ENCODE measurements around the gene ABI3.

Gene ABI3

GRCh38 chr17:49198211-49198610 lies 12.3 kb upstream of the ABI3 start:
- TF ChIP-seq CTCF (IDR thresholded peaks at IDR 0.05) (no peak), ZFX (IDR thresholded peaks at IDR 0.05; ENCODE audit: borderline replicate concordance) (no peak)
- no peak overlapping the region for H3K27ac ChIP-seq

- TF ChIP-seq CTCF (IDR thresholded peaks at IDR 0.05) = no peak
- no peak for TF ChIP-seq ZFX (IDR thresholded peaks at IDR 0.05; ENCODE audit: borderline replicate concordance)
- no peak overlapping the region for H3K27ac ChIP-seq
These were observed 10.0 kb upstream of the ABI3 start for GRCh38 chr17:49200423-49201083.

GRCh38 chr17:49201481-49201927 lies 9.0 kb upstream of the ABI3 start:
- TF ChIP-seq CTCF (IDR thresholded peaks at IDR 0.05) (no peak), ZFX (IDR thresholded peaks at IDR 0.05; ENCODE audit: borderline replicate concordance) (no peak)

GRCh38 chr17:49203796-49204195 lies 6.7 kb upstream of the ABI3 start:
- TF ChIP-seq CTCF (IDR thresholded peaks at IDR 0.05) = no peak
- TF ChIP-seq ZFX (IDR thresholded peaks at IDR 0.05; ENCODE audit: borderline replicate concordance) = no peak
- H3K27ac ChIP-seq = no peak overlapping the region

More at GRCh38 chr17:49201481-49201927, 9.0 kb upstream of the ABI3 start:
- H3K27ac ChIP-seq = no peak overlapping the region

- TF ChIP-seq ZFX (IDR thresholded peaks at IDR 0.05; ENCODE audit: borderline replicate concordance) (no peak), CTCF (IDR thresholded peaks at IDR 0.05) (no peak)
- no peak overlapping the region for H3K27ac ChIP-seq
These were observed 6.0 kb upstream of the ABI3 start for GRCh38 chr17:49204516-49204915.

GRCh38 chr17:49209061-49209571 lies 1.4 kb upstream of the ABI3 start:
- no peak overlapping the region for H3K27ac ChIP-seq
- no peak for TF ChIP-seq ZFX (IDR thresholded peaks at IDR 0.05; ENCODE audit: borderline replicate concordance)
- TF ChIP-seq CTCF (IDR thresholded peaks at IDR 0.05) = no peak

- no peak for TF ChIP-seq CTCF (IDR thresholded peaks at IDR 0.05)
- no peak overlapping the region for H3K27ac ChIP-seq
These were observed 2.9 kb downstream of the ABI3 start for GRCh38 chr17:49213399-49213798.
